Measurements from ENCODE around the gene NR1D1.

Gene NR1D1

GRCh38 chr17:40101367-40102210 lies 1.2 kb upstream of the NR1D1 start:
- Histone ChIP-seq H3K9me2 (replicated peaks; ENCODE audit: insufficient read depth, low read length) (no peaks in the 10 kb centered on the region), H2AFZ (ENCODE audit: low read length) (no peak overlapping the region), H3K4me3 (ENCODE audit: low read length) (peak overlapping the region; percentile 92), H3K4me1 (ENCODE audit: low read length) (peaks cover 63% of the 10 kb centered on the region), H3K27ac (ENCODE audit: low read length) (peak overlapping the region; percentile 78; the same call in 1 of the 2 replicates), H4K20me1 (ENCODE audit: insufficient read depth, low read length) (no peaks in the 10 kb centered on the region), H3K4me2 (ENCODE audit: low read depth, low read length) (peak overlapping the region; percentile 99), H3K79me2 (ENCODE audit: low read length) (peaks cover 31% of the 10 kb centered on the region), H3K9ac (ENCODE audit: low read length) (peak overlapping the region; percentile 81; the same call in 1 of the 2 replicates), H3K27me3 (replicated peaks; ENCODE audit: insufficient read depth, low read length) (no peaks in the 10 kb centered on the region), H3K36me3 (replicated peaks; ENCODE audit: insufficient read depth, low read length) (no peaks in the 10 kb centered on the region), H3K9me3 (replicated peaks; ENCODE audit: insufficient read depth, low read length) (no peaks in the 10 kb centered on the region), H3F3A (ENCODE audit: insufficient read depth, low read length) (peaks cover 56% of the 10 kb centered on the region)
- no peak for DNase-seq
- TF ChIP-seq CTCF (IDR thresholded peaks at IDR 0.05; ENCODE audit: low read length): no peak
- no peak for TF ChIP-seq EZH2 (optimal IDR thresholded peaks at IDR 0.05; ENCODE audit: low read depth, low read length)
- TF ChIP-seq EZH2phosphoT487 (IDR thresholded peaks at IDR 0.05; ENCODE audit: low read length): no peak

- peak overlapping the region; percentile 78 for H3K27ac ChIP-seq (ENCODE audit: low read length)
Observed at GRCh38 chr17:40100669-40101366, 429 bp upstream of the NR1D1 start.

More at GRCh38 chr17:40100669-40101366, 429 bp upstream of the NR1D1 start:
- H4K20me1 ChIP-seq (ENCODE audit: insufficient read depth, low read length): no peaks in the 10 kb centered on the region
- peak; percentile 97 for DNase-seq
- no peaks in the 10 kb centered on the region for H3K9me3 ChIP-seq (replicated peaks; ENCODE audit: insufficient read depth, low read length)
- peak overlapping the region; percentile 92 for H3K4me3 ChIP-seq (ENCODE audit: low read length)
- H3F3A ChIP-seq (ENCODE audit: insufficient read depth, low read length): peaks cover 61% of the 10 kb centered on the region
- H3K79me2 ChIP-seq (ENCODE audit: low read length): peaks cover 31% of the 10 kb centered on the region
- no peaks in the 10 kb centered on the region for H3K36me3 ChIP-seq (replicated peaks; ENCODE audit: insufficient read depth, low read length)
- H3K27me3 ChIP-seq (replicated peaks; ENCODE audit: insufficient read depth, low read length): no peaks in the 10 kb centered on the region
- H3K4me2 ChIP-seq (ENCODE audit: low read depth, low read length): peak overlapping the region; percentile 99
- H3K9me2 ChIP-seq (replicated peaks; ENCODE audit: insufficient read depth, low read length): no peaks in the 10 kb centered on the region
- H2AFZ ChIP-seq (ENCODE audit: low read length): peak overlapping the region; percentile 67
- TF ChIP-seq EZH2phosphoT487 (IDR thresholded peaks at IDR 0.05; ENCODE audit: low read length): no peak
- TF ChIP-seq EZH2 (optimal IDR thresholded peaks at IDR 0.05; ENCODE audit: low read depth, low read length): no peak
- no peak for TF ChIP-seq CTCF (IDR thresholded peaks at IDR 0.05; ENCODE audit: low read length)
- H3K4me1 ChIP-seq (ENCODE audit: low read length): peaks cover 68% of the 10 kb centered on the region
- peak overlapping the region; percentile 81 for H3K9ac ChIP-seq (ENCODE audit: low read length)

Measured in MM.1S (cell line).